K562 (cell line): ENCODE data around the gene HLCS. TPM values are rescaled to one million over a fixed set of nuclear protein-coding genes. Genes with fewer than 3 reads are reported as not detected.

Experiments
- BRF1 ChIP-seq: IDR thresholded peaks from 3 replicates; pipeline ENCODE4 v1.6.1; 2011; ENCODE audit warnings: borderline replicate concordance, mild to moderate bottlenecking; ENCODE audit not compliant: insufficient read length; ENCODE audit errors: extremely low read depth
- ESRRA ChIP-seq: fragments of 450-650 bp; IDR thresholded peaks from 2 replicates; pipeline ENCODE4 v1.6.1; 2014; ENCODE audit warnings: low read depth, mild to moderate bottlenecking, moderate library complexity, borderline replicate concordance
- IFI16 ChIP-seq: fragments of 250-450 bp; sonication (Bioruptor Pico); IDR thresholded peaks from 2 replicates; pipeline ENCODE4 v2.1.2; 2022; ENCODE audit warnings: mild to moderate bottlenecking, inconsistent platforms
- KDM4B ChIP-seq, 2 experiments: fragments of 450-650 bp in 1 of 2; sonication (generic) in 1 of 2; IDR thresholded peaks; 2 replicates each; pipeline ENCODE4 v1.6.1; 2016 to 2017; ENCODE audit warnings: borderline replicate concordance in 2 of 2, antibody characterized with exemption in 1 of 2, low read depth in 1 of 2, mild to moderate bottlenecking in 1 of 2
- MNT ChIP-seq, 2 experiments: fragments of 450-650 bp; conservative IDR thresholded peaks; 2 replicates each; pipeline ENCODE4 v1.6.1; 2017; ENCODE audit warnings: mild to moderate bottlenecking in 2 of 2, moderate library complexity in 2 of 2
- NCOA4 ChIP-seq: fragments of 450-650 bp; IDR thresholded peaks from 2 replicates; pipeline ENCODE4 v1.6.1; 2018; ENCODE audit warnings: mild to moderate bottlenecking; ENCODE audit not compliant: partially characterized antibody
- NCOA6 ChIP-seq: fragments of 450-650 bp; IDR thresholded peaks from 2 replicates; pipeline ENCODE4 v1.6.1; 2017; ENCODE audit warnings: mild to moderate bottlenecking
- RBFOX2 ChIP-seq: fragments of 200-400 bp; formaldehyde crosslinking; IDR thresholded peaks from 2 replicates; pipeline ENCODE4 v1.6.1; 2017; ENCODE audit warnings: low read depth, mild to moderate bottlenecking, low read length, moderate library complexity
- RBM22 ChIP-seq: fragments of 200-400 bp; formaldehyde crosslinking; IDR thresholded peaks from 2 replicates; pipeline ENCODE4 v1.6.1; 2018; ENCODE audit warnings: low read length, low read depth; ENCODE audit not compliant: poor library complexity, severe bottlenecking
- SNIP1 ChIP-seq: fragments of 450-650 bp; IDR thresholded peaks from 2 replicates; pipeline ENCODE4 v1.7.1; 2017; ENCODE audit warnings: low read depth, mild to moderate bottlenecking
- SRSF3 ChIP-seq: fragments of 200-400 bp; formaldehyde crosslinking; IDR thresholded peaks from 2 replicates; pipeline ENCODE4 v1.6.1; 2016; ENCODE audit warnings: mild to moderate bottlenecking, low read length, moderate library complexity; ENCODE audit not compliant: insufficient read depth
- TBP ChIP-seq: optimal IDR thresholded peaks from 2 replicates; pipeline ENCODE3; 2011; ENCODE audit warnings: low read depth, low read length, improper control_type of control experiment
- TGIF2 ChIP-seq: sonication (generic); formaldehyde crosslinking; IDR thresholded peaks from 2 replicates; pipeline ENCODE4 v1.8.1; 2022; ENCODE audit warnings: mild to moderate bottlenecking, missing genetic modification reagents, moderate library complexity
- YBX1 ChIP-seq: fragments of 450-650 bp; IDR thresholded peaks from 2 replicates; pipeline ENCODE4 v1.7.1; 2016; ENCODE audit warnings: mild to moderate bottlenecking
- ZKSCAN1 ChIP-seq: fragments of 150-350 bp; IDR thresholded peaks from 2 replicates; pipeline ENCODE4 v1.6.1; 2016; ENCODE audit warnings: low read depth, low read length
- ZNF184 ChIP-seq: sonication (generic); formaldehyde crosslinking; IDR thresholded peaks from 2 replicates; pipeline ENCODE4 v1.5.0; 2020; ENCODE audit warnings: missing genetic modification reagents
- ZNF212 ChIP-seq: fragments of 450-650 bp; formaldehyde crosslinking; IDR thresholded peaks from 2 replicates; pipeline ENCODE4 v1.4.0; 2020; ENCODE audit warnings: mild to moderate bottlenecking
- ZNF384 ChIP-seq: IDR thresholded peaks from 2 replicates; pipeline ENCODE4 v1.6.1; 2012; ENCODE audit warnings: low read depth, low read length, improper control_type of control experiment
- ZNF408 ChIP-seq: fragments of 250-450 bp; sonication (Bioruptor Pico); IDR thresholded peaks from 2 replicates; pipeline ENCODE4 v1.4.0; 2020; ENCODE audit warnings: low read depth, mild to moderate bottlenecking, moderate library complexity
- polyA plus RNA-seq, 8 experiments: library from polyadenylated mRNA; depleted of rRNA in 4 of 8; stranded (reverse) in 5 of 8; unstranded in 3 of 8; fragments of >200 nt; fragmentation: Nextera tagmentation in 2 of 8; fragmentation: Illumina TruSeq in 1 of 8; extraction: Ambion mirVana in 2 of 8; extraction: Trizol in 1 of 8; gene quantifications; 2 replicates each; pipeline versions ENCODE4 v1.2.1 to v1.2.3, GENCODE V29; 2011 to 2014; ENCODE audit warnings: inconsistent platforms in 1 of 8, missing spikeins in 1 of 8
- total RNA-seq, 7 experiments: library from RNA; depleted of rRNA in 6 of 7; stranded (reverse); fragments of >200 nt in 6 of 7; fragmentation: Illumina TruSeq in 2 of 7; extraction: Trizol in 2 of 7; gene quantifications; 2 replicates each; pipeline versions ENCODE4 v1.2.1 to v1.2.3, GENCODE V29; 2011 to 2021; ENCODE audit warnings: low replicate concordance in 1 of 7
- TF ChIP-seq, protein P1 (sequence below): fragments of 200-400 bp; formaldehyde crosslinking; IDR thresholded peaks from 2 replicates; pipeline ENCODE4 v1.6.1; 2017; ENCODE audit warnings: mild to moderate bottlenecking, low read depth, low read length, moderate library complexity
- TF ChIP-seq, protein P2 (sequence below), 3 experiments: fragments of 200-800 bp in 1 of 3; fragments of 250-450 bp in 1 of 3; fragments of 450-650 bp in 1 of 3; sonication (Bioruptor Pico) in 1 of 3; sonication (Bioruptor generic) in 1 of 3; formaldehyde crosslinking in 1 of 3; IDR thresholded peaks; 2 replicates each; pipeline versions ENCODE4 v1.6.1 to v1.8.0; 2016 to 2022; ENCODE audit warnings: mild to moderate bottlenecking in 2 of 3, missing genetic modification characterization in 2 of 3, missing compliant biosample characterization in 1 of 3, moderate library complexity in 1 of 3

Gene HLCS
- total and polyA plus RNA-seq, 9 of the 15 experiments (the other 6 are each of a cell fraction or from before 2014, with no cell fraction given): 3.0 to 21.5 (median 17.1) TPM

- TF ChIP-seq ZKSCAN1 (peak; percentile 70; the same call in 1 of the 2 replicates), TGIF2 (CRISPR knock-in tag) (peak; percentile 78; the same call in 1 of the 2 replicates), NCOA6 (peak; percentile 83), RBM22 (peak; percentile 76), TBP (peak; percentile 40), SRSF3 (no peak), ZNF212 (CRISPR knock-in tag) (peak; percentile 7; the same call in 1 of the 2 replicates), RBFOX2 (peak; percentile 94), SNIP1 (no peak), YBX1 (no peak), NCOA4 (no peak), IFI16 (CRISPR knock-in tag) (no peak), BRF1 (no peak), ESRRA (peak; percentile 58), MNT (conservative IDR thresholded peaks at IDR 0.05) (peak; percentile 24 to 55; a peak in 2 of 4 replicates), KDM4B (IDR thresholded peaks at IDR 0.05; ENCODE audit: borderline replicate concordance in 2 of 2, low read depth in 1 of 2) (no peak), ZNF408 (CRISPR knock-in tag) (no peak), ZNF384 (peak; percentile 4; the same call in 1 of the 2 replicates), ZNF184 (CRISPR knock-in tag) (no peak)
- TF ChIP-seq, protein P1, sequence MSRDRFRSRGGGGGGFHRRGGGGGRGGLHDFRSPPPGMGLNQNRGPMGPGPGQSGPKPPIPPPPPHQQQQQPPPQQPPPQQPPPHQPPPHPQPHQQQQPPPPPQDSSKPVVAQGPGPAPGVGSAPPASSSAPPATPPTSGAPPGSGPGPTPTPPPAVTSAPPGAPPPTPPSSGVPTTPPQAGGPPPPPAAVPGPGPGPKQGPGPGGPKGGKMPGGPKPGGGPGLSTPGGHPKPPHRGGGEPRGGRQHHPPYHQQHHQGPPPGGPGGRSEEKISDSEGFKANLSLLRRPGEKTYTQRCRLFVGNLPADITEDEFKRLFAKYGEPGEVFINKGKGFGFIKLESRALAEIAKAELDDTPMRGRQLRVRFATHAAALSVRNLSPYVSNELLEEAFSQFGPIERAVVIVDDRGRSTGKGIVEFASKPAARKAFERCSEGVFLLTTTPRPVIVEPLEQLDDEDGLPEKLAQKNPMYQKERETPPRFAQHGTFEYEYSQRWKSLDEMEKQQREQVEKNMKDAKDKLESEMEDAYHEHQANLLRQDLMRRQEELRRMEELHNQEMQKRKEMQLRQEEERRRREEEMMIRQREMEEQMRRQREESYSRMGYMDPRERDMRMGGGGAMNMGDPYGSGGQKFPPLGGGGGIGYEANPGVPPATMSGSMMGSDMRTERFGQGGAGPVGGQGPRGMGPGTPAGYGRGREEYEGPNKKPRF: no peak
- TF ChIP-seq, protein P2, sequence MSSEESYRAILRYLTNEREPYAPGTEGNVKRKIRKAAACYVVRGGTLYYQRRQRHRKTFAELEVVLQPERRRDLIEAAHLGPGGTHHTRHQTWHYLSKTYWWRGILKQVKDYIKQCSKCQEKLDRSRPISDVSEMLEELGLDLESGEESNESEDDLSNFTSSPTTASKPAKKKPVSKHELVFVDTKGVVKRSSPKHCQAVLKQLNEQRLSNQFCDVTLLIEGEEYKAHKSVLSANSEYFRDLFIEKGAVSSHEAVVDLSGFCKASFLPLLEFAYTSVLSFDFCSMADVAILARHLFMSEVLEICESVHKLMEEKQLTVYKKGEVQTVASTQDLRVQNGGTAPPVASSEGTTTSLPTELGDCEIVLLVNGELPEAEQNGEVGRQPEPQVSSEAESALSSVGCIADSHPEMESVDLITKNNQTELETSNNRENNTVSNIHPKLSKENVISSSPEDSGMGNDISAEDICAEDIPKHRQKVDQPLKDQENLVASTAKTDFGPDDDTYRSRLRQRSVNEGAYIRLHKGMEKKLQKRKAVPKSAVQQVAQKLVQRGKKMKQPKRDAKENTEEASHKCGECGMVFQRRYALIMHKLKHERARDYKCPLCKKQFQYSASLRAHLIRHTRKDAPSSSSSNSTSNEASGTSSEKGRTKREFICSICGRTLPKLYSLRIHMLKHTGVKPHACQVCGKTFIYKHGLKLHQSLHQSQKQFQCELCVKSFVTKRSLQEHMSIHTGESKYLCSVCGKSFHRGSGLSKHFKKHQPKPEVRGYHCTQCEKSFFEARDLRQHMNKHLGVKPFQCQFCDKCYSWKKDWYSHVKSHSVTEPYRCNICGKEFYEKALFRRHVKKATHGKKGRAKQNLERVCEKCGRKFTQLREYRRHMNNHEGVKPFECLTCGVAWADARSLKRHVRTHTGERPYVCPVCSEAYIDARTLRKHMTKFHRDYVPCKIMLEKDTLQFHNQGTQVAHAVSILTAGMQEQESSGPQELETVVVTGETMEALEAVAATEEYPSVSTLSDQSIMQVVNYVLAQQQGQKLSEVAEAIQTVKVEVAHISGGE (CRISPR knock-in tag; IDR thresholded peaks at IDR 0.05): peak in 1 of 3 experiments; percentile 89; a peak in 4 of 6 replicates
Measured at GRCh38 chr21:36989699-36990507, 23.4 kb upstream of the HLCS start (continued).
